ENCODE results near the gene CUX1. TPM values are rescaled to one million over a fixed set of nuclear protein-coding genes. Genes with fewer than 3 reads are reported as not detected.

Gene CUX1
- total RNA-seq, 1 experiment from 2014 or later = 47.6 TPM

- intact Hi-C loops (cut with micrococcal nuclease) = no loop called here
- no peak overlapping the region for H3K4me3 Mint-ChIP-seq (ENCODE audit: unreplicated experiment)
- POLR2A ChIA-PET = no interaction called here
- H3K27me3 Mint-ChIP-seq (ENCODE audit: insufficient read depth, unreplicated experiment) = no peaks in the 10 kb centered on the region
- H3K4me1 Mint-ChIP-seq (ENCODE audit: insufficient read depth, unreplicated experiment) = no peaks in the 10 kb centered on the region
- H3K9me3 Mint-ChIP-seq (ENCODE audit: unreplicated experiment) = no peaks in the 10 kb centered on the region
- TF ChIP-seq, protein P1, sequence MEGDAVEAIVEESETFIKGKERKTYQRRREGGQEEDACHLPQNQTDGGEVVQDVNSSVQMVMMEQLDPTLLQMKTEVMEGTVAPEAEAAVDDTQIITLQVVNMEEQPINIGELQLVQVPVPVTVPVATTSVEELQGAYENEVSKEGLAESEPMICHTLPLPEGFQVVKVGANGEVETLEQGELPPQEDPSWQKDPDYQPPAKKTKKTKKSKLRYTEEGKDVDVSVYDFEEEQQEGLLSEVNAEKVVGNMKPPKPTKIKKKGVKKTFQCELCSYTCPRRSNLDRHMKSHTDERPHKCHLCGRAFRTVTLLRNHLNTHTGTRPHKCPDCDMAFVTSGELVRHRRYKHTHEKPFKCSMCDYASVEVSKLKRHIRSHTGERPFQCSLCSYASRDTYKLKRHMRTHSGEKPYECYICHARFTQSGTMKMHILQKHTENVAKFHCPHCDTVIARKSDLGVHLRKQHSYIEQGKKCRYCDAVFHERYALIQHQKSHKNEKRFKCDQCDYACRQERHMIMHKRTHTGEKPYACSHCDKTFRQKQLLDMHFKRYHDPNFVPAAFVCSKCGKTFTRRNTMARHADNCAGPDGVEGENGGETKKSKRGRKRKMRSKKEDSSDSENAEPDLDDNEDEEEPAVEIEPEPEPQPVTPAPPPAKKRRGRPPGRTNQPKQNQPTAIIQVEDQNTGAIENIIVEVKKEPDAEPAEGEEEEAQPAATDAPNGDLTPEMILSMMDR (IDR thresholded peaks at IDR 0.05; ENCODE audit: unreplicated experiment) = no peak
- CTCF ChIA-PET = interaction anchor here (0.6 to 0.8 kb wide), 2 partner anchors 705 to 801 kb away, joined by 3 to 5 read pairs; no protein-coding TSS in a partner anchor
- no peak overlapping the region for H3K27ac Mint-ChIP-seq (ENCODE audit: low read depth, unreplicated experiment)
- H3K36me3 Mint-ChIP-seq (ENCODE audit: insufficient read depth, unreplicated experiment) = peaks cover 17% of the 10 kb centered on the region
- DNase-seq (ENCODE audit: unreplicated experiment) = no peak
- BruUV-seq (replicated peaks) = no TSS peak
Observed at GRCh38 chr7:102248081-102248455, 430.6 kb downstream of the CUX1 start.

DNA sequence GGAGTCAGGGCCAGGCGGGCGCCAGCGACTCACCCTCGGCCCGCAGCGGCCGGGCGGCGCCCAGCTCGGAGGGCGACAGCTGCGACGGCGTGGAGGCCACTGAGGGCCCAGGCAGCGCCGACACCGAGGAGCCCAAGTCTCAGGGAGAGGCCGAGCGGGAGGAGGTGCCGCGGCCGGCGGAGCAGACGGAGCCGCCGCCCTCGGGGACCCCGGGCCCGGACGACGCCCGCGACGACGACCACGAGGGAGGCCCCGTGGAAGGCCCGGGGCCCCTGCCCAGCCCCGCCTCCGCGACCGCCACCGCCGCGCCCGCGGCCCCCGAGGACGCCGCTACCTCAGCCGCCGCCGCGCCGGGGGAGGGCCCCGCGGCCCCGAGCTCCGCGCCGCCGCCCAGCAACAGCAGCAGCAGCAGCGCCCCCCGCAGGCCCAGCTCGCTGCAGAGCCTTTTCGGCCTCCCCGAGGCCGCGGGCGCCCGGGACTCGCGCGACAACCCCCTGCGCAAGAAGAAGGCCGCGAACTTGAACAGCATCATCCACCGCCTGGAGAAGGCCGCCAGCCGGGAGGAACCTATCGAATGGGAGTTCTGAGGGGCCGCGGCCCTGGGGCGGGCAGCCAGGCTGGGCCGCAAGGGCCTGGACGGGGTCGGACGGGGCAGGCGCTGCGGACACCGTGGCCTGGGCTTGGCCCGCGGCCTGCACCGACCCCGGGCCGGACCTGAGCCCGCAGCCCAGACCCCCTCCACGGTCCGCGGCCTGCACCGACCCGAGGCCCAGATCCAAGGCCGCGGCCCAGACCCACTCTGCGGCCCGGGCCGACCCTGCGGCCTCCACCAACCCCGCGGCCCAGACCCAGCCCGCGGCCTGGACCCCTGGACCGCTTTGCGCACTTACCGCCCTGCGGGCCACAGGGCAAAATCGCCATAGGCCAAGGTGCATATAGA is 431.3 kb downstream of the CUX1 start:
- CTCF ChIA-PET = interaction anchor here (0.7 kb wide), 2 partner anchors 12 to 625 kb away, joined by 3 to 4 read pairs; no protein-coding TSS in a partner anchor

GRCh38 chr7:102251531-102252365 is 434.3 kb downstream of the CUX1 start:
- H3K9me3 Mint-ChIP-seq (ENCODE audit: unreplicated experiment) = no peaks in the 10 kb centered on the region
- POLR2A ChIA-PET = interaction anchor here (1.1 kb wide), 1 partner anchor 15 kb away, joined by 3 read pairs; no protein-coding TSS in a partner anchor
- H3K27ac Mint-ChIP-seq (ENCODE audit: low read depth, unreplicated experiment) = no peak overlapping the region
- peaks cover 25% of the 10 kb centered on the region for H3K36me3 Mint-ChIP-seq (ENCODE audit: insufficient read depth, unreplicated experiment)
- H3K27me3 Mint-ChIP-seq (ENCODE audit: insufficient read depth, unreplicated experiment) = no peaks in the 10 kb centered on the region
- DNase-seq (ENCODE audit: unreplicated experiment) = no peak
- BruUV-seq (replicated peaks) = no TSS peak
- CTCF ChIA-PET = interaction anchor here (0.7 to 2.4 kb wide), 5 partner anchors 13 to 441 kb away, joined by 3 to 8 read pairs (median 5); no protein-coding TSS in a partner anchor
- intact Hi-C loops (cut with micrococcal nuclease) = no loop called here
- no peaks in the 10 kb centered on the region for H3K4me1 Mint-ChIP-seq (ENCODE audit: insufficient read depth, unreplicated experiment)
- no peak overlapping the region for H3K4me3 Mint-ChIP-seq (ENCODE audit: unreplicated experiment)
- TF ChIP-seq, protein P1 (IDR thresholded peaks at IDR 0.05; ENCODE audit: unreplicated experiment) = no peak

More for the DNA sequence above, 431.3 kb downstream of the CUX1 start:
- no peak for DNase-seq (ENCODE audit: unreplicated experiment)
- Mint-ChIP-seq H3K36me3 (ENCODE audit: insufficient read depth, unreplicated experiment) (peaks cover 20% of the 10 kb centered on the region), H3K27ac (ENCODE audit: low read depth, unreplicated experiment) (no peak overlapping the region), H3K4me1 (ENCODE audit: insufficient read depth, unreplicated experiment) (no peaks in the 10 kb centered on the region), H3K27me3 (ENCODE audit: insufficient read depth, unreplicated experiment) (no peaks in the 10 kb centered on the region), H3K9me3 (ENCODE audit: unreplicated experiment) (no peaks in the 10 kb centered on the region), H3K4me3 (ENCODE audit: unreplicated experiment) (no peak overlapping the region)
- TF ChIP-seq, protein P1 (IDR thresholded peaks at IDR 0.05; ENCODE audit: unreplicated experiment) = no peak
- BruUV-seq (replicated peaks) = no TSS peak
- intact Hi-C loops (cut with micrococcal nuclease) = no loop called here
- POLR2A ChIA-PET = no interaction called here
